ENCODE measurements around the gene FASTKD3. TPM values are rescaled to one million over a fixed set of nuclear protein-coding genes. Genes with fewer than 3 reads are reported as not detected.

The FASTKD3 gene
- total RNA-seq, 1 donor from 2014 or later, result 16.0 TPM

- Mint-ChIP-seq H3K36me3 (ENCODE audit: low read depth) (peaks cover 54% of the 10 kb centered on the region), H3K27ac (no peak overlapping the region), H3K4me3 (no peak overlapping the region), H3K27me3 (no peaks in the 10 kb centered on the region), H3K9me3 (no peaks in the 10 kb centered on the region), H3K4me1 (peaks cover 38% of the 10 kb centered on the region)
- intact Hi-C loops (cut with micrococcal nuclease), result loop anchor here (5.0 kb wide), 3 partner anchors 591 to 1489 kb away; partner anchors contain the start of genes MED10, NSUN2 and SRD5A1
- ChIA-PET POLR2A (no interaction called here), CTCF (no interaction called here)
- DNase-seq (no peak), ATAC-seq (ENCODE audit: low read depth) (no peak)
- no peak for TF ChIP-seq CTCF (IDR thresholded peaks at IDR 0.05)
These were observed 2.6 kb downstream of the FASTKD3 start for GRCh38 chr5:7866196-7866595.

DNA sequence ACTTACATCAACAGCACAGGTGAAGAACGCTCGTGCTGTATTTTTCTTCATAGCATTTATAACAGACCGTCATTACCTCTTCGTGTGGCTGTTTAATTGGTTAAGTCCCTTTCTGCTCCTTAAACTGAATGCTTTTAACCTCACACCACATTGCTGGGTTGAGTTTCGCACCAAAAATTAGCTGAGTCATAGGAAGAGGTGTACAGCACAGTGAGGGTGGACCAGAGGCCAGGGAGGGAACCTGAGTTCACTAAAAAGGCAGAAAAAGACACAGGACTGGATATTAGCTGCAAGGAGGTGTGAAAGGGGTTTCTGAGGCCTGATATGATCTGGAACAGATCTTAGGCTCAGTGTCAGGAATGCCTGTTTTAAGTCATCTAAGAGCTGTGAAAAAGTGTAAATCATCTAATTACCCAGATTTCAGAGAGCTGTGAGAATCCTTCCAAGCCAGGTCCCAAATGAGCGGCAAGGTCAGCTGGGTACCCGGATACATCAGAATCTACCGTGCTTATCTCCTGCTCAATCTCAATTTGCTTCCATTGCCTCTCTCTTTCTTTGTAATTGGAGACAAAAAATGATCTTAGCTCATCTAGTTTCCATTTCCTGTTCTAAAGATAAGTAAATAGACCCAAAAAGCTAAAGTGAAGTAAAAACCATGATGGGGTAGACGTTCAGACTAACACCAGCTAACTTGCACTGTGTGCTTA is 10.8 kb downstream of the FASTKD3 start:
- ATAC-seq (ENCODE audit: low read depth), result no peak
- Mint-ChIP-seq H3K4me1 (no peaks in the 10 kb centered on the region), H3K36me3 (ENCODE audit: low read depth) (peaks cover 47% of the 10 kb centered on the region), H3K4me3 (no peak overlapping the region), H3K27ac (no peak overlapping the region), H3K9me3 (peaks cover 3% of the 10 kb centered on the region), H3K27me3 (peaks cover 3% of the 10 kb centered on the region)
- ChIA-PET POLR2A (interaction anchor here (2.1 kb wide), 1 partner anchor 11 kb away, joined by 5 read pairs; the partner anchor contains the start of genes FASTKD3 and MTRR), CTCF (no interaction called here)
- intact Hi-C loops (cut with micrococcal nuclease), result no loop called here
- no peak for DNase-seq
- no peak for TF ChIP-seq CTCF (IDR thresholded peaks at IDR 0.05)

- Mint-ChIP-seq H3K36me3 (ENCODE audit: low read depth) (peaks cover 40% of the 10 kb centered on the region), H3K4me3 (no peak overlapping the region), H3K27ac (no peak overlapping the region), H3K4me1 (peaks cover 3% of the 10 kb centered on the region), H3K9me3 (peaks cover 3% of the 10 kb centered on the region), H3K27me3 (peaks cover 3% of the 10 kb centered on the region)
- POLR2A ChIA-PET, result interaction anchor here (2.1 kb wide), 1 partner anchor 12 kb away, joined by 5 read pairs; the partner anchor contains the start of genes FASTKD3 and MTRR
- DNase-seq (no peak), ATAC-seq (ENCODE audit: low read depth) (no peak)
- no peak for TF ChIP-seq CTCF (IDR thresholded peaks at IDR 0.05)
- intact Hi-C loops (cut with micrococcal nuclease), result no loop called here
- CTCF ChIA-PET, result interaction anchor here (1.5 kb wide), 1 partner anchor 40 kb away, joined by 4 read pairs; no protein-coding TSS in a partner anchor
These were observed 11.5 kb downstream of the FASTKD3 start for GRCh38 chr5:7857361-7857760.

DNA sequence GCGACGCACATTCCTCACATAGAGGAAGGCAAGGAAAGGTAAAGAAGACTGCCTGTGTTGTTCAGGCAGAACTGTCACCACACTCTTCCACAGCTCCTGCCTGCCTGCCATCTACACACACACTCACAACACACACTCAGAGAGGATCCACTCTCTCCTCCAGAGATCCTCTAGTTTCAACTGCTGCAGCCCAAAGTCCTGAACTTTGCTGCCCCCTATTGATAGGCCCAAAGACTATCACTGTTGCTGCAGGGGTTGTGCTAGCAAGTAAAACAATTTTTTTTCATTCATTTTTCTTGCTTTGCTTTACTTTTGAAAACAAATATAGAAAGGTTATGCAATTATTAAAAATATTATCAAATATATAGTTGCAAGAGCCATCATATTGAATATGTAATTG is 12.0 kb downstream of the FASTKD3 start:
- no peak for DNase-seq
- intact Hi-C loops (cut with micrococcal nuclease), result no loop called here
- peaks cover 3% of the 10 kb centered on the region for H3K9me3 Mint-ChIP-seq
- CTCF ChIA-PET, result interaction anchor here (1.5 kb wide), 1 partner anchor 40 kb away, joined by 4 read pairs; no protein-coding TSS in a partner anchor
- H3K27ac Mint-ChIP-seq, result no peak overlapping the region
- H3K4me1 Mint-ChIP-seq, result peaks cover 7% of the 10 kb centered on the region
- H3K4me3 Mint-ChIP-seq, result no peak overlapping the region
- ATAC-seq (ENCODE audit: low read depth), result no peak
- POLR2A ChIA-PET, result interaction anchor here (2.1 kb wide), 1 partner anchor 12 kb away, joined by 5 read pairs; the partner anchor contains the start of genes FASTKD3 and MTRR
- H3K36me3 Mint-ChIP-seq (ENCODE audit: low read depth), result peaks cover 37% of the 10 kb centered on the region
- peaks cover 3% of the 10 kb centered on the region for H3K27me3 Mint-ChIP-seq
- TF ChIP-seq CTCF (IDR thresholded peaks at IDR 0.05), result no peak

GRCh38 chr5:7855611-7856010 is 13.2 kb downstream of the FASTKD3 start:
- ChIA-PET POLR2A (interaction anchor here (2.1 kb wide), 1 partner anchor 14 kb away, joined by 5 read pairs; the partner anchor contains the start of genes FASTKD3 and MTRR), CTCF (interaction anchor here (1.5 kb wide), 1 partner anchor 38 kb away, joined by 4 read pairs; no protein-coding TSS in a partner anchor)
- Mint-ChIP-seq H3K4me3 (no peak overlapping the region), H3K9me3 (peaks cover 3% of the 10 kb centered on the region), H3K36me3 (ENCODE audit: low read depth) (peaks cover 27% of the 10 kb centered on the region), H3K27ac (no peak overlapping the region), H3K27me3 (peaks cover 6% of the 10 kb centered on the region), H3K4me1 (peaks cover 13% of the 10 kb centered on the region)
- DNase-seq, result no peak
- intact Hi-C loops (cut with micrococcal nuclease), result no loop called here
- TF ChIP-seq CTCF (IDR thresholded peaks at IDR 0.05), result no peak
- no peak for ATAC-seq (ENCODE audit: low read depth)
